NCI-H510A (cell line): ENCODE results near the gene SF1.

Experiments used
- DNase-seq: peaks from one replicate; lab custom pipeline; 2025; lab: John Stamatoyannopoulos, UW

Gene SF1

DNA sequence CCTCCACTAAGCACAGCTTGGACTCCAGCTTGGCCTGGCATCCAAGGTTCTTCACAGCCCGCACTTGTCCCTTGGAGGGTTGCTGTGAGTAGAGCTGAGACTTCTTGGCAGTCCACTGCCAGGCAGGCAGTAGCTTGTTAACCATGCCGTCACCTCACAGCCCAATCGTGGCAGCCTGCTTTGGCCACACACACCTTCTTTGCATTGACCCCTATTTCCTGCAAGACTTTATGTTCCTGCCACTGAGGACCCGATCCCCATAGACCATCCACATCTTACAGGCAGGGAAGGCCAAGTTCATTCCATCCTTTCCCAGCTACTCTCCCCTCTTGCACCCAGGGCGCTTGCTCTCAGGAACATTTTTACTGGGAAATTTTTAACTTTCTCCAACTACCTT is 16.1 kb downstream of the SF1 start:
- no peak for DNase-seq

- no peak for DNase-seq
These were observed 17.5 kb downstream of the SF1 start for GRCh38 chr11:64760759-64761420.

- no peak for DNase-seq
These were observed 18.3 kb downstream of the SF1 start, which contains the start of gene PYGM for GRCh38 chr11:64759722-64760719. Gene PYGM (minus strand): TSS chr11:64759974. CDS start chr11:64759898, 76 bp downstream.

GRCh38 chr11:64759131-64759721 is 19.1 kb downstream of the SF1 start:
- DNase-seq: no peak

- DNase-seq: no peak
These were observed 19.8 kb downstream of the SF1 start for GRCh38 chr11:64758330-64759079.

DNA sequence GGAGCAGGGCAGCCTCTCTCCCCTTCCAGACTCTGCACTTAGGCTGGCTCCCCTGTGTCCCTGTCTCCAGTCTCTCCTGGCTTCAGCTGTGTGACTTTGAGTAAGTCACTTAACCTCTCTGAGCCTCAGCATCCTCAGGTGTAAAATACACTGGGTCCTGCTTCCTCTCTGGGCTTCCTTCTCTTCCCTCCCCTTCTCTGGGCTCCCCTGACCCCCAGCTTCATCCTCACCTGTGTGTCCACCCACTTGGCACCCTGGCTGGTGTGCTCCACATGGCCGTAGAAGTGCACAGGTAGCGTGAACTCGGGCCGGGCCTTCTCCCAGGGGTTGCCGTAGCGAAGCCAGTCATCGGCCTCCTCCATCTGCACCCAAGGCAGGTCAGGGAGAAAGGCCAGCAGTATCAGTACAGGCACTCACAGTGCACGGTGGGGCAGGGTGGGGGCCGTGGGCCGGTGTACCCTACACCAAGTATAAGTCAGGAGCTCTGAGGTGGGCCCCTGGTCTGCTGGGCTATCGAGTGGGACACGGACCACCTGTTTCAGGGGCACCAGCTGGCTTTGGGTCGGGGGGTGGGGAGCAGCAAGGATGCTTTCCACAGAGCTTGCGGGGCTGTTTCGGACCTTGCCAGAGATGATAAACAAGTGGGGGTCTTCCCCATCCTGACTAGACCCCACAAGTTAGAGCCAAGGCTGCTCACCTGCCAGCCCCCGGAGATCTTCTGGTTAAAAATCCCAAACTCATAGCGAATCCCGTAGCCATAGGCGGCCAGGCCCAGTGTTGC is 20.6 kb downstream of the SF1 start:
- DNase-seq: no peak

DNA sequence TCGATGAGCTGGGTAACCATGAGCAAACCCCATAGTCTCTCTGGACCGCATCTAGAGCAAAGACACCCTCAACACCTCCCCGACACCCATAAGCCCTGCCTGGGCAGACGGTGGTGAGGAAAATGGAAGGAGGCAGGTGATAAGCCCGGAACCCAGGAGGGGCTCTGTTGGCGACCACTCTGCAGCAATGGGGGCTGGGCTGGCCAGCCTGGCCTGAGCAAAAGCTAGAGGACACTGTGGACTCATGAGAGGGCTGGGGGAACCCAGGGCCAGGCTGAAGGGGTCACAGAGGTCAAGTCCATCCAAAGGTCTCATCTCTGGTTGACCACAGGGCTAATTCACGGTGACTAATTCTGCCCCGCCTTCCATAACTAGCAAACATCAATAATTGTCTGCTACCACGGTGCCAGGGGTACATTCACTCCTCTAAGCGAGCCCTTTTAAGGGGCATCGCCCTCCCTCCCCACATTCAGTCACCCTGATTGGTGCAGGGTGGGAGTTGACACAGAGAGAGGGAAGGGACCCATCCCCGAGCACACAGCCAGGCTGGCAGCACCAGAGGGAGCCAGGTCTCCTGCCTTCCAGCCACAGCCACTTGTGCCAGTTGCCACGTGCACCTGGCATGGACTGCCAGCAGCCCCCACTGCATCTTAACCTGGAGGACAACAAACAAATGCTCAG is 22.5 kb downstream of the SF1 start:
- no peak for DNase-seq

DNA sequence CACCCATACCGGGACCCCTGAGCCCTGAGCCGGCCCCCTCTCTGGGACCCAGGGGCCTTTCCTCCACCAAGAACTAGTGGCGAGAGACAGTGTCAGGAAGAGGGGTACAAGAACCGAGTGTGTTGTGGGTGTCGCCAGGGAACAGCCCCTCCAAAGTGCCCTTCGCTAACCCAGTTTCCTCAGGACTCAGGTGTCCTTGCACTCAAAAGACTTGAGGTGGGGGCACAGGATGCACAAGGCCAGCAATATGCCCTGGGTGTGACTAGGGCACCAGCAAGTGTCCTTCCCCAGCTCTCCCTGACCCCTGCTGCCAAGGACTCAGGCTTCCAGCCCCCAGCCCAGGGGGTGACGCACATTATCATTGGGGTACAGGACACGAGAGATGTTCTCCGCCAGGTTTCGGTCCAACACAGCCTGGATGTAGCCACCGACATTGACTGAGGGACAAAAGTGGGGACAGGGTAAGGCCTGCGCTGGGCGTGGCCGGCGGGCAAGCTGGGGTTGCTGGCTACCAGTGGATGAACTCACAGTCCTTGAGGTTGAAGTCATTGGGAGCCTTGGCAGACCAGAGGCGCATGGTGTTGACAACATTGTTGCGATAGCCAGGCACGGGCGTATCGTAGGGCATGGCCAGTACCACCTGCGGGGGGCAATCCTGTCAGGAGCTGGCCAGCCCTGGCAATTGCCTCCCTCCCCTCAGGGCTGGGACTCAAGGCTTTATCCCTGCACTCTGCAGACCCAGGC is 23.3 kb downstream of the SF1 start:
- no peak for DNase-seq

GRCh38 chr11:64754124-64754918 is 24.0 kb downstream of the SF1 start:
- no peak for DNase-seq

GRCh38 chr11:64753380-64754123 is 24.8 kb downstream of the SF1 start:
- no peak for DNase-seq

DNA sequence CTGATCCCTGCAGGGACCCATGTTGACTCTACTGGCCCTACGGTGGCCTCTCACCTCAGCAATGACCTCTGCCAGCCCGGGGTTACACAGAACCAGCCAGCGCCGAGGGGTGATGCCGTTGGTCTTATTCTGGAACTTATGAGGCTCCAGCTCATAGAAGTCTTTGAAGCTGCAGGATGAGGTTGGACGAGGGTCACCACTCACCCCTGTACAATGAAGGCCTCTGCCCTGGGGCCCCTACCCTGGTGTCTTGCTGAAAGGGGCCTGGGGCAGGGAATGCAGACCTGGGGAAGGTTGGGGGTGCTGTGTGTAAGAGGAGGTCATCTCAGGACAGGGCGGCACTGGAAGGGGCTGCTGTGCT is 25.3 kb downstream of the SF1 start:
- no peak for DNase-seq

DNA sequence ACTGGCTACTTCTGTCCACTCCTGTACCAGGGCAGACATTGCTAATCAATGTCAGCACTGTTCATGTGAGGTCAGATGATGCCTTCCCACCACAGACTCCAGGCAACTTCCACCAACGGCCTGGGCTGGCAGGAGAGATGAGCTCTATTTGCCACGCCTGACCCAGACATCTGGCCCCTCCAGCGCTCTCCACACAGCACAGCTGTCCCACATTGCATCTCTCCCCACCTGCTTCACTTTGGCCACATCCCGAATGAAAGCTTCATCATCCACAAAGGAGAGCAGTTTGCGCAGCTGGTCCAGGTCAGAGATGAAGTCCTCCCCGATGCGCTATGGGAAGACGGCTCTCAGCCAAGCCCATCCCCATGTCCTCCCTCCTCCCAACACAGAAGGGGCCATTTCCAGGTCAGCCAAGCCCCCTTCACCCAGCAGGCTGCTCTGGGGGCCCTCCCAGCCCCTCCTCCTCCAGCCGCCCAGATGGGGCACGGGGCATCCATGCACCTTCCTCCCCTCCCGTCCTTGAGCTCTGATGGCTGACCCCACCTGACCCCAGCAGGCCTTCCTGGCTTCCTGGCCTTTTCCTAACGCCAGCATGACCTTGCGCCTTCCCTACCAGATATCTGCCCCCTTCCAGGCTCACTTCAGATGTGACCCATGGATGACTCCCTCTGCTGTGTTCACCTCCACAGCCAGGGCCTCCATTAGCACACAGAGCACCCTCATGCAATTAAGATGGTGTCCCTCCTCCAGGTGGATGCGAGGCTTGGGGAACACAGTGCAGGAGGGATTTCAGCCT is 26.0 kb downstream of the SF1 start:
- DNase-seq: no peak

DNA sequence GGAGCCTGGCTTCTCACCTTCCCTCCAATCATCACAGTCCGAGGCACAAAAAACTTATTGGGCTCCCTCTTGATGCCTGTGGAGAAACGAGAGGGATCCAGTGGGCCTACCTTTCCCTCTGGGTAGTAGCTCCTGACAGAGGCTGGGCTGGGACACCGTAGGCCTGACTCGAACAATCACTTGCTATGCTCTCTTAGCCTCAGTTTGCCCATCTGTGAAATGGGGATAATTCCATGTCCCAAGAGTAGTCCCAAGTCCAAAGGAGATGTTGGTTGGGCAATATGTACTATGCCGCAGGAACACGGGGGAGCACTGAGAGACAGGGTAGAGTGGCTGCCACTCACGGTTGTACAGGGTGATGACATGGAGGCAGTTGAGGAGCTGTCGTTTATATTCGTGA is 26.8 kb downstream of the SF1 start:
- DNase-seq: no peak

- no peak for DNase-seq
These were observed 27.2 kb downstream of the SF1 start for GRCh38 chr11:64751136-64751535.

GRCh38 chr11:64750361-64751054 is 27.8 kb downstream of the SF1 start:
- no peak for DNase-seq

DNA sequence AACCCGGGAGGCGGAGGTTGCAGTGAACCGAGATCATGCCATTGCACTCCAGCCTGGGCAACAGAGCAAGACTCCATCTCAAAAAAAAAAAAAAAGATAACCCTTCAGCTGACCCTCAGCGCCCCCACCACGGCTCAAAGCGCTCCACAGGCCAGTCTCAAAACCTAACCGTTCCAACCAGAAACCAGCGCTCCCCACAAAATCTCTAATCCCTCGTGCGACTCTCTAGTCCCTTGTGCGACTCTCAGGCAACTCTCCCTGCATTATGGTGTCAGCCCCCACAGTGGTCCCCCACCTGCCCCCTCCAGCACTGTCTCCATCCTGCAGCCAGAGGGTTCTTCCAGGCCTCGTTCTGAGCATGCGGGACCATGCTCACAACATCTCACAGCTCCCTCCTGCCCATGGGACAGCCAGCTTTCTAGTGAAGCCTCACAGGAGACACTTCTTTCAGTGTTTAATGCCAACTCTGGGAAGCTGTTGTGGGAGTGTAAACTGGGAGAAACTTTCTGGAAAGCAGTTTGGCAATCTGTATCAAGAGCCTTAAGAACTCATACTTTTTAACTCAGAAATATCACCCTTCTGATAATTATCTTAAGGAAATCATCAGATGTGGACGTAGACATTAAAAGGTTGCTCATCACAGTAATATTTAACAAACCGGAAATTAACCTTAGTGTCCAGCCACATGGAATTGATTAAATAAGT is 30.2 kb downstream of the SF1 start:
- no peak for DNase-seq
